Loucy (cell line): ENCODE measurements around the gene ZNF771.

ENCODE experiments used
- CTCF ChIP-seq: fragments of 200-600 bp; sonication (generic); conservative IDR thresholded peaks from 2 replicates; pipeline ENCODE4 v1.5.1; 2014; ENCODE audit warnings: mild to moderate bottlenecking, antibody characterized with exemption, low read length
- EZH2phosphoT487 ChIP-seq: fragments of 200-600 bp; IDR thresholded peaks from 2 replicates; pipeline ENCODE4 v1.6.1; 2018; ENCODE audit warnings: antibody characterized with exemption, mild to moderate bottlenecking, moderate library complexity, borderline replicate concordance

GRCh38 chr16:30379158-30379783 lies 28.1 kb upstream of the ZNF771 start:
- TF ChIP-seq CTCF (no peak), EZH2phosphoT487 (no peak)
